Measurements from ENCODE around the gene DNASE1L3. TPM values are rescaled to one million over a fixed set of nuclear protein-coding genes. Genes with fewer than 3 reads are reported as not detected.

Gene DNASE1L3
- total RNA-seq, 1 donor from 2014 or later = 1.5 TPM

Other genes starting within 250 kb of the DNASE1L3 start
- gene FLNB, start 202.6 kb downstream of the DNASE1L3 start, total RNA-seq = 688 and 782 TPM in 2 replicates
- gene ABHD6, start 26.8 kb upstream of the DNASE1L3 start, total RNA-seq = 8.4 and 9.5 TPM in 2 replicates
- 6.5 and 9.1 TPM in 2 replicates for gene RPP14, start 95.3 kb upstream of the DNASE1L3 start, total RNA-seq
- gene HTD2, start 95.5 kb upstream of the DNASE1L3 start, total RNA-seq = 6.5 and 8.1 TPM in 2 replicates
- 20.8 and 21.9 TPM in 2 replicates for gene PXK, start 121.9 kb upstream of the DNASE1L3 start, total RNA-seq
- gene PDHB, start 222.9 kb upstream of the DNASE1L3 start, total RNA-seq = 59.5 and 60.0 TPM in 2 replicates

Data from glomerular endothelial cell (primary cell).